Activated CD8-positive, alpha-beta memory T cell treated with anti-CD3 and anti-CD28 coated beads for 1 hour (primary cell): ENCODE results near the gene TOGARAM1.

Experiments used
- DNase-seq, 2 donors: peaks; one replicate each; pipeline ENCODE4 v3.0.0-alpha.2; 2020; ENCODE audit warnings: low read depth in 1 of 2; ENCODE audit errors: extremely low read depth in 1 of 2

TOGARAM1 gene

GRCh38 chr14:44961554-44962333 lies at the start of gene TOGARAM1, which contains the start of gene KLHL28:
Gene TOGARAM1, plus strand, starts transcription at chr14:44962190. Its CDS starts 232 bp downstream, at chr14:44962422.
Gene KLHL28, minus strand, starts transcription at chr14:44961947. Its CDS starts 16,019 bp downstream, at chr14:44945928.
- peak; percentile 89 to 95 for DNase-seq

- no peak for DNase-seq
These were observed 47.1 kb upstream of the TOGARAM1 start for GRCh38 chr14:44914849-44915248.

- no peak for DNase-seq
These were observed 33.2 kb upstream of the TOGARAM1 start for GRCh38 chr14:44928793-44929192.

GRCh38 chr14:44935155-44935554 lies 26.8 kb upstream of the TOGARAM1 start:
- DNase-seq = no peak

GRCh38 chr14:44937547-44937946 lies 24.4 kb upstream of the TOGARAM1 start:
- no peak for DNase-seq

GRCh38 chr14:44940211-44940610 lies 21.8 kb upstream of the TOGARAM1 start:
- DNase-seq = no peak

- DNase-seq = no peak
These were observed 21.0 kb upstream of the TOGARAM1 start for GRCh38 chr14:44940944-44941343.

- no peak for DNase-seq
These were observed 20.4 kb upstream of the TOGARAM1 start for GRCh38 chr14:44941591-44941990.

- DNase-seq = no peak
These were observed 19.6 kb upstream of the TOGARAM1 start for GRCh38 chr14:44942436-44942835.

GRCh38 chr14:44944107-44944506 lies 17.9 kb upstream of the TOGARAM1 start:
- no peak for DNase-seq

- DNase-seq = no peak
These were observed 16.7 kb upstream of the TOGARAM1 start for GRCh38 chr14:44945264-44945663.

GRCh38 chr14:44951051-44951450 lies 10.9 kb upstream of the TOGARAM1 start:
- no peak for DNase-seq

GRCh38 chr14:44952391-44953110 lies 9.4 kb upstream of the TOGARAM1 start:
- DNase-seq = no peak

- no peak for DNase-seq
These were observed 7.2 kb upstream of the TOGARAM1 start for GRCh38 chr14:44954750-44955149.

- no peak for DNase-seq
These were observed 6.5 kb upstream of the TOGARAM1 start for GRCh38 chr14:44955528-44955927.

- no peak for DNase-seq
These were observed 5.1 kb upstream of the TOGARAM1 start for GRCh38 chr14:44956866-44957265.

- no peak for DNase-seq
These were observed 2.5 kb upstream of the TOGARAM1 start for GRCh38 chr14:44959538-44959937.

GRCh38 chr14:44960146-44960545 lies 1.8 kb upstream of the TOGARAM1 start:
- no peak for DNase-seq

- DNase-seq = no peak
These were observed 1.3 kb upstream of the TOGARAM1 start for GRCh38 chr14:44960646-44961045.

- peak; percentile 32 to 44 for DNase-seq
These were observed 838 bp upstream of the TOGARAM1 start for GRCh38 chr14:44961151-44961553.

GRCh38 chr14:44962334-44963043 lies 499 bp downstream of the TOGARAM1 start:
- DNase-seq = peak; percentile 3 to 18
